HUDEP-2 (cell line): ENCODE measurements around the gene SLIT2.

Experiments used
- DNase-seq, 76 experiments: peaks; one replicate each; lab custom pipeline; 2025; ENCODE audit not compliant: unreplicated experiment in 76 of 76; lab: John Stamatoyannopoulos, UW

The SLIT2 gene, protein sequence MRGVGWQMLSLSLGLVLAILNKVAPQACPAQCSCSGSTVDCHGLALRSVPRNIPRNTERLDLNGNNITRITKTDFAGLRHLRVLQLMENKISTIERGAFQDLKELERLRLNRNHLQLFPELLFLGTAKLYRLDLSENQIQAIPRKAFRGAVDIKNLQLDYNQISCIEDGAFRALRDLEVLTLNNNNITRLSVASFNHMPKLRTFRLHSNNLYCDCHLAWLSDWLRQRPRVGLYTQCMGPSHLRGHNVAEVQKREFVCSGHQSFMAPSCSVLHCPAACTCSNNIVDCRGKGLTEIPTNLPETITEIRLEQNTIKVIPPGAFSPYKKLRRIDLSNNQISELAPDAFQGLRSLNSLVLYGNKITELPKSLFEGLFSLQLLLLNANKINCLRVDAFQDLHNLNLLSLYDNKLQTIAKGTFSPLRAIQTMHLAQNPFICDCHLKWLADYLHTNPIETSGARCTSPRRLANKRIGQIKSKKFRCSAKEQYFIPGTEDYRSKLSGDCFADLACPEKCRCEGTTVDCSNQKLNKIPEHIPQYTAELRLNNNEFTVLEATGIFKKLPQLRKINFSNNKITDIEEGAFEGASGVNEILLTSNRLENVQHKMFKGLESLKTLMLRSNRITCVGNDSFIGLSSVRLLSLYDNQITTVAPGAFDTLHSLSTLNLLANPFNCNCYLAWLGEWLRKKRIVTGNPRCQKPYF (N-terminal part only)

GRCh38 chr4:20251796-20252655, at the start of gene SLIT2:
Gene SLIT2 (plus strand): TSS chr4:20251905. CDS start chr4:20253816, 1,911 bp downstream.
- DNase-seq, result peak in 47 of 76 experiments; percentile 0 to 62 (median 17)

GRCh38 chr4:20203508-20203907, 48.2 kb upstream of the SLIT2 start:
- no peak for DNase-seq

DNA sequence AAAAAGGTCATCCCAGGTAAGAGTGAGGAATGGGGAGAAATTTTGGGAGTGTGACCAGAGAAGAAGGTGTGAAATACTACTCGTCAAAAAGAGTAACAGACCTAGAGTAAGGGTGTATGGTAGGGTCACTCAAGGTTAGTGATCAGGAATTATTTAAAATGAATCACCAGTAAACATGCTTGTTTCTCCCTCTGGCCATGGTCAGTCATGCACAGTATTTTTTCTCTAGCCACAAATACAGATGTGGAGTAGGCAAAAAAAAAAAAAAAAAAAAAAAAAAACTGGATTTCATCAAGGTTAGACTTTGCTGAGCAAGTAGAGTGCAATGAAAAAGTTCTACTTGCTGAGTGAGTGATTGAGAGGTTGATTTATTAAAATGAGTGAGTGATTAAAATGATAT, 34.2 kb upstream of the SLIT2 start:
- DNase-seq, result no peak

DNA sequence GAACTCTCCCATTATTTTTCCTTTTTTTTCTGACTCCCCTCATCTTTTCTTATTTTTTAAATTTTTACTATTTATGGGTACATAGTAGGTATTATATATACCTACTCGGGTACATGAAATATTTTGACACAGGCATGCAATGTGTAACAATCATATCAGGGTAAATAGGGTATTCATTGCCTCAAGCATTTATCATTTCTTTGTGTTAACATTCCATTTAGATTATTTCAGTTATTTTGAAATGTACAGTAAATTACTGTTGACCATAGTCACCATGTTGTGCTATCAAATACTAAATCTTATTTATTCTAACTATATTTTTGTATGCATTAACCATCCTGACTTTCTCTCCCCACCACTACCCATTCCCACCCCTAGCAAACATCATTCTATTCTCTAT, 33.8 kb upstream of the SLIT2 start:
- no peak for DNase-seq

DNA sequence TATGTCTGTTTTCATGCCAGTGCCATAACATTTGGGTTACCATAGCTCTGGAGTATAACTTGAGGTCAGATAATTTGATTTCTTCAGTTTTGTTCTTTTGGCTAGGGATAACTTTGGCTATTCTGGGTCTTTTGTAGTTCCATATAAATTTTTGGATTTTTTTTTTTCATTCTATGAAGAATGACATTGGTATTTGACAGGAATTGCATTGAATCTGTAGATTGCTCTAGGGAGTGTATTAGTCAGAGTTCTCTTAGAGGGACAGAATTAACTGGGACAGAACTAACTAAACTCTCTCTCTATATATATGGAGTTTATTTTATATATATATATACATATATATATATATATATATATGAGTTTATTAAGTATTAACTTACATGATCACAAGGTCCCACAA, 32.2 kb upstream of the SLIT2 start:
- DNase-seq, result no peak

- no peak for DNase-seq
These were observed 13.7 kb upstream of the SLIT2 start for GRCh38 chr4:20237894-20238537.

DNA sequence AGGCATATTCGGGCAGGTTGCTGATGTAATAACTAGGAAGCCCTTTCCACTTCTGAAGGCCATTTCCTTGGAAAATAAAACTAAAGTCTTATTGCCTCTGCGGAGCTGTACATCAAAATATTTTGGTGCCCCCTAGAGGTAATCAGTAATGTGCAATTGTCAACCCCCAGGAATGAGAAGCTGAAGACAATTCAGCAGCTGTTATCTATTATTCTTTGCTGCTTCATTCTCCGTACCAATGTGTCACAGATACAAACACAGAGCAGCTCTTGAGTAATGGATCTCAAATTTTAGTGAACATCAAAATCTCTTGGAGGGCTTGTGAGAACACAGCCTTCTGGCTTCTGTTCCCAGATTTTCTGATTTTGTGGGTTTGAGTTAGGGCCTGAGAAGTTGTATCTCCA, 3.5 kb upstream of the SLIT2 start:
- DNase-seq, result peak in 9 of 76 experiments; percentile 1 to 12 (median 7)

- no peak for DNase-seq
These were observed 2.4 kb upstream of the SLIT2 start for GRCh38 chr4:20249333-20249732.

DNA sequence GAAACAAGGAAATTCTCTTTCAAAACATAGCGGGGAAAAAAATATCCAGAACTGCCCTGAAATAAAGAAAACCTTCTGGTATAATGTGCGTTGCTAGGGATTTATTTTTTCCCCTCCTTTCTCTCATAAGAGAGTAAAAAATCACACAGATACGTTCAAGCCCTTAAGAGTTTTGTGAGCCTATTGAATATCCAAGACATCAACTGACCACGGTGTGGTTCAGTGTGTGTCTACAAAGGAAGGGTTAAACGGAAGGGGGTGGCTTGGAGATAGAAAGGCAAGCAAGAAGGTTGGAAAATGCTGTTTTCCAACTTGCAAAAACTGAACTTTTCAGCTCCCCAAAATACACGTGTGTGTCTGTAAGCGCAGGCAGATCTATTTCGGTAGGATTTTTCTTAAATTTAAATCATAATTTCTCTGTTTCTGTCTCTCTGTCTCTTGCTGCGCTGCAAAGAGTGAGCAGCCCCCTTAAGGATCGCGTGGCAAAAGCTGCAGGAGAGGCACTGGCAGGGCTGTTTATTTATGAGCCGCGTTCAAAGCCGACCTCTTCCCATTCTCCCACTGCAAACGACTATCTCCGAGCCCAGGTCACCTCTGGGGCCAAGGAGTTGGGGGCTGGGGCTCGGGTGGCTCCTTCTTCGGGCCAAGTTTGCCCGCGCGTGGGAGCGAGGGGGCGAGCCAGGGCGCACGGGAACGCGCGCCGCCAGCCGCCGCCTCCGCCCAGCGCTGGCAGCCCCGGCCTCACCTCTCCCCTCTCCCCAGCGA, 492 bp upstream of the SLIT2 start:
- no peak for DNase-seq

GRCh38 chr4:20252656-20253282, 1.1 kb downstream of the SLIT2 start:
- DNase-seq, result no peak

GRCh38 chr4:20253283-20253734, 1.6 kb downstream of the SLIT2 start:
- no peak for DNase-seq

DNA sequence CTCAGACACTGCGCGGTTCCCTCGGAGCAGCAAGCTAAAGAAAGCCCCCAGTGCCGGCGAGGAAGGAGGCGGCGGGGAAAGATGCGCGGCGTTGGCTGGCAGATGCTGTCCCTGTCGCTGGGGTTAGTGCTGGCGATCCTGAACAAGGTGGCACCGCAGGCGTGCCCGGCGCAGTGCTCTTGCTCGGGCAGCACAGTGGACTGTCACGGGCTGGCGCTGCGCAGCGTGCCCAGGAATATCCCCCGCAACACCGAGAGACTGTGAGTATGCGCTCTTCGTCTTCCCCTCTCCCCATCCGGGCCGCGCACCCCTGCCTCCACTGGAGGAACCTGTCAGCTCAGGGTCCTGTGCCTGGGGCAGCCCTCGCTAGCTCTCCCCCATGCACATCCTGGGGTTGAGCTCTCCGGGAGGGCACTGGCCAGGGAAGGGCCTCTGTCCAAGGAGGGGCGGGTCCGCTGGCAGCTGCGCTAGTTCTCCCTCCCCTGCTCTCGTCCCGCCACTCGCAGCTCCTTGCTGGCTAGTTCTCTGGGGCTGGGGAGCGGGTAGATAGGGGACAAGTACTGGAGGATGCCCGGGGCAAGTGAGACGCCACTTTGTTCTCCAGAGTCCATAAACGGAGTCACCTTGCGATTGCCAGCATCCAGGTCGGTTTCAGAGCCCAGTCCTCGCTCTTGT, 2.2 kb downstream of the SLIT2 start:
- no peak for DNase-seq

GRCh38 chr4:20254511-20255250, 3.0 kb downstream of the SLIT2 start:
- DNase-seq, result no peak

DNA sequence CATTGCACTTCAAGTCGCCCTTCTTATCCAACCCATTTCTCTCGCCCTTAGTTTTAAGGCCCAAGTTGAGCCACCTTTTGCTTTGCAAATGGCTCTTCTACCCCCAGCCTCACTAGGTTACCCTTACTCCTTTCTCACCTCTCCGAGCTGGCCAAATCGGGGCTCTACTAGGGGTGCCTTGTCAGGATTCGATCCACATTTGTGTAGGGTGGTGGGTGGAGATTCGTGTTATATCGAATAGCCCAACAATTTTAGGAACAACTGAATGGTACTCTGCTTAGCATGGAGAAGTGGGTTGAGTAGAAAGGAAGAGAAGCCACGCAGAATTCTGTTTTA, 3.5 kb downstream of the SLIT2 start:
- DNase-seq, result no peak

DNA sequence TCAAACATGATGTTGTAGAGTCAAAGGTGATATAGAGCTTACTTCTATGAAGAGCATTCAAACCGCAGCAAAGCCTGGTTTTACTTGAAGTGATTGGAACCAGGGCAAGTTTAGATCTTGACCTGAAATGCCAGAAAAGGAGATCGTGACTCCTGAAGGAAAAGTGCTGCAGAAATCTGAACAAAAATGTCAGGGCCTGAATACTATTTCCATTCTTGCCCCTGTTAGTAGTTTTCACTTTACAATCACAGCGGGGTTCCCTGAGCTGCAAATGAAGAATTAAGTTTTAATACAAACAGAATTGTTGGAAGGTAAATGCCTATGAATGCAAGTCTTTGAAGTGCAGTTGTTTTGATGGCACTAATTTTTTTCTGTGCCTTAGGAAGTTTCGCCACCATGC, 4.1 kb downstream of the SLIT2 start:
- DNase-seq, result no peak

- DNase-seq, result no peak
These were observed 4.7 kb downstream of the SLIT2 start for GRCh38 chr4:20256381-20256881.

DNA sequence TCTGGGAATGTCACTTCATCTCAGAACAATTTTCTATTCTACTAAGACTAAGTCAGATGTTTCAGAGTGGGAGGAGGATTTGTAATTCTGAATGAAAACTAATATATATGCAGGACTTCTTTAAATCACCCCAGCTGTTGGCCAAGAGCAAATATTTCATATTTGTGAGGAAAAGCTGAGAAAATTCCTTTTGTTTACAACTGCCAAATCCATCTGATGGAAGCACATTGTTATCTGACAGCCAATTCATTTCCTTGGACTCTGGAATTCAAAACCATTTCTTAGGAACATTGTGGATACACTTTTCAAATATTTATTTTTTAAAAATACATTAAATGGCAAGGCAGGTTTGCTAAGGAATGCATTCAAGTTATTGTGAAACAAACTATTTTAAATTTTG, 8.0 kb downstream of the SLIT2 start:
- no peak for DNase-seq

GRCh38 chr4:20260821-20261220, 9.1 kb downstream of the SLIT2 start:
- no peak for DNase-seq
